Stimulated activated CD8-positive, alpha-beta memory T cell treated with anti-CD3 and anti-CD28 coated beads, Interleukin-7, amount 100 ng/mL, for 48 hours (primary cell): ENCODE measurements around the gene CACNA1A.

Experiments used
- DNase-seq, 2 donors: peaks; one replicate each; pipeline ENCODE4 v3.0.0-alpha.2; 2020; ENCODE audit warnings: low read depth in 1 of 2; ENCODE audit errors: extremely low read depth in 1 of 2

Gene CACNA1A

DNA sequence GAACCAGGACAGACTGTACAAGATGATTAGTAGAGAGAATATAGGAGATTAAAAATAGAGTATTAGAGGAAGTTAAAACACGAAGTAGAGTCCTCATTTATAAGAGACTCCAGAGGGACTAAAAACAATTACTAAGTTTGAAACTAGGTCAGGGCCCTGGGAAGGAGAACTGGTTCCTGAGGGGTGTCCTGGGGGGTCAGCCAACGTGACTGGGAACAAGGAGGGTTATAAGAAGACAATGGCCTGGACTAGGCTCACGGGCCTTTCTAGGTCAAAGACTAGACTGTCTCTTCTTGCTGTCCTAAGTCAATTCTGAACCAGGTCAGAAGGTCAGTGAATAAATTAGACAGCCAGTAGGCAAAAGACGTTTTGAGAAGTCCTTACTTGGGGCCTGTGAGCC, 190.8 kb downstream of the CACNA1A start:
- DNase-seq = no peak

DNA sequence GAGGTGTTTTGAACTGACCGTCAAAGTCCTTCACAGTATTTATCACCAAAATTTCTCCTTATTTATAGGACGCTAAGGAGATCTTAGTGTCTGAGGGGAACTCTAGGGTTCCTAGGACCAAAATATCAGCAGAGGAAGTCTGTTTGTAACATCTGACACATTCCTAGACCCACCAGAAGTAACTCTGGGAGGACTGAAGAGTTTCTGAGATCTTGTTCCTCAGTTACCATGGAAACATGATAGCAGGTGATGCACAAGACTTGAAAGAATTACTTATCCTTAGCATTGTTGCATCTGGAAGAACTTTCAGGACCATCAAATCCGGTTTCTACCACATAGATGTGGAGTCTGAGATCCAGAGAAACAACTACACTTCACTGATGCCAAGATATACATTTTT, 191.5 kb downstream of the CACNA1A start:
- no peak for DNase-seq

GRCh38 chr19:13313875-13314274, 192.4 kb downstream of the CACNA1A start:
- DNase-seq = no peak

- no peak for DNase-seq
These were observed 196.4 kb downstream of the CACNA1A start for GRCh38 chr19:13309864-13310263.

- no peak for DNase-seq
These were observed 202.7 kb downstream of the CACNA1A start for GRCh38 chr19:13303381-13304129.

- DNase-seq = no peak
These were observed 203.6 kb downstream of the CACNA1A start for GRCh38 chr19:13302526-13303270.

DNA sequence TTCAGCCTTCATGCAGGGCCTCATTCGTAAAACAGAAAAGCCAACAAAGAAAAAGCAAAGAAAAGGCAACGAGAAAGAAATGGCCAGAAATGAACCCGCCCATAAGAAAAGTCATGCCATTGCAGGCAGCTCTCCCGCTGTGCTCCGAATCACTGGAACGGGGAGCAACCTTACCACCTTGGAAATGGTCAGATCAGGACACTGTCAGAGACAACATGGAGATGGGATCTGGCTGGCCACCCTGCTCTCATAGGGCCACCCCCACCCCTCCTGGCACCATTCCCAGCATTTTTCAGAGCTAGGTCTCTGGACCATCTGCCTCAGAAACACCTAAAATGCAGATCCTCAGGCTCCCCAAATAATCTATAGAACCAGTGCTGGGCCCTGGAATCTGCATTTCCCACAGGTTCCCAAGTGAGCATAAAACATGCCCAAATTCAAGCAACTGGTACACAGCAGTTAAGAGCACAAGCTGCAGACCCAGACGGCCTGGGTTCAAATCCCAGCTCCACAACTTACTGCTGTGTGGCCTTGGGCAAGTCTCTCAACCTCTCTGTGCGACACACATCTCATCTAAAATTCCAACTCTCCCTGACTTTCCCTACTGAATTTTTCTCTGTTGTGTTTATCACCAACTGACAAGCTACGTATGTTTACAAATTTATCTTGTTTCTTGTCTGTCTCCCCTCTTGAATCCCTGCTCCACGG, 204.5 kb downstream of the CACNA1A start:
- no peak for DNase-seq

GRCh38 chr19:13300421-13301030, 205.8 kb downstream of the CACNA1A start:
- no peak for DNase-seq

DNA sequence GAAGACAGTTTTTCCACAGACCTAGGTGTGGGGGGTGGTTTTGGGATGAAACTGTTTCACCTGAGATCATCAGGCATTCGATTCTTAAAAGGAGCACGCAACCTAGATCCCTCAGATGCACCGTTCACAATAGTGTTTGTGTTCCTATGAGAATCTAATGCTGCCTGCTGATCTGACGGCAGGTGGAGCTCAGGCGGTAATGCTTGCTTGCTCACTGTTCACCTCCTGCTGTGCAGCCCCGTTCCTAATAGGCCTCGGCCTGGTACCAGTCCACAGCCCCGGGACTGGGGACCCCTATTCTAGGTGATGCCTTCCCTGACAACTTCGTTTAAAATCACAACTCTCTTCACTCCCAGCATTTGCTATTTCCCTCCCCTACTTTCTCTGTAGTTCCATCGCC, 206.4 kb downstream of the CACNA1A start:
- DNase-seq = no peak

GRCh38 chr19:13298565-13299481, 207.5 kb downstream of the CACNA1A start:
- no peak for DNase-seq

DNA sequence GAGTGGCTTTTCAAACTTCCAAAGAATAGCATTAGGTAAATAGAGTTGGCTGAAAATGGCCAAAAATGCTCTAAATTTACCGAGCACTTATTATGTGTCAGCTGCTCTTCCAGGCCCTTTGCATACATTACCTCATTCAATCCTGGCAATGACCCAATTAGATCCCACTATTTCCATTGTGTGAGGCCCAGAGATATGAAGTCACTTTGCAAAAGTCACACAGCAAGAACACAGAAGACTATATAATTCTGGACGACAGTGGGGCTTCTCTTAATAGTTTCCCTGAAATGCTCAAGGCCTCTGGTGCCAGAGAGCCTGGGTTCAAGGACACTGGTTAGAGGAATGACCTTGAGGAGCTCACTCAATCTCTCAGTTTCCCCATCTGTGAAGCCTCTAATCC, 209.3 kb downstream of the CACNA1A start:
- DNase-seq = no peak

DNA sequence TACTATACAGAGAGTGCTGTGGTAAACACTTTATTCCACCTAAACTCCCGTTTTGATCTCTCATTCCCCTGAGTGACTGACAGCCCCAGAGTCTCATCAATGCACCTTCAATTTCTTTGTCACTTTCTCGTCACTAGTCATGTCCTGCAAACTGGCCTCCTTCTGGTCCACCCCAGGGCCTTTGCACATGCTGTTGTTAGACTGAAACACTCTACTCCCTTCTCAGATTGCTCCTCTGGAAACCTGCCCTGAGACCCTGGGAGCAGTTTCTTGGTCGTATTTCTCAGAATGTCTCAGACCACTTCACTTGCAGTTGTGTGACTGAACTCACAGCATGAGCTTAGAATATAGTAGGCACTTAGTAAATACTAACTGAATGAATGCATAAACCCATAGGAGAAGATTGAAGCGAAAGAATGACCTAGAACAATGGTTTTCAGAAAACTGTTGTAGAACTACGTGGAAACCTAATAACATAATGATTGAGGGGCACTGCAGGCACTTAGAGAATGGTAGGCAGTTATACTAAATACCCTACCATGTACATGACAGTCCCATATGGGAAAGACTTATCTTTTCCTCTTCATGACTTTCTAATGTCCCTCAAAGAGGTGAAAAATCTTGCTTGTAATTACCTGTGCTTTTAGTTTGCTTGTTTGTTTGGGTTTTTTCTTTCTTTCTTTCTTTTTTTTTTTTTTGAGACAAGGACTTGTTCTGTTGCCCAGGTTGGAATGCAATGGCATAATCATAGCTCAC, 211.3 kb downstream of the CACNA1A start:
- no peak for DNase-seq

GRCh38 chr19:13291913-13292312, 214.4 kb downstream of the CACNA1A start:
- no peak for DNase-seq

- DNase-seq = no peak
These were observed 215.5 kb downstream of the CACNA1A start for GRCh38 chr19:13290741-13291140.

DNA sequence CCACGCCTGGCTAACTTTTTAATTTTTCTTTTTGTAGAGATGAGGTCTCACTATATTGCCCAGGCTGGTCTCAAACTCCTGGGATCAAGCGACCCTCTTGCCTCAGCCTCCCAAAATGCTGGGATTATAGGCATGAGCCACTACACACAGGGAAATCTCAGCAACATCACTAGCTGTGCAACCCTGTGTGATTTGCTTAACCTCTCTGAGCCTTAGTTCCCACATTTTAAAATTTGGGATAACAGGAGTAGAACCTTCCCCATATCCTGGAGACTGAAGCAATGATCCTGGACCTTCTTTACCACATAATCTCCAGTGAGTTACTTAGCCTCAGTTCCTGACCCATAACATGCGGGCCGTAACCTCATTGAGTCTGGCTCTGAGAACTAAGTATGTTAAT, 217.0 kb downstream of the CACNA1A start:
- no peak for DNase-seq

GRCh38 chr19:13286195-13286985, 219.9 kb downstream of the CACNA1A start:
- no peak for DNase-seq

DNA sequence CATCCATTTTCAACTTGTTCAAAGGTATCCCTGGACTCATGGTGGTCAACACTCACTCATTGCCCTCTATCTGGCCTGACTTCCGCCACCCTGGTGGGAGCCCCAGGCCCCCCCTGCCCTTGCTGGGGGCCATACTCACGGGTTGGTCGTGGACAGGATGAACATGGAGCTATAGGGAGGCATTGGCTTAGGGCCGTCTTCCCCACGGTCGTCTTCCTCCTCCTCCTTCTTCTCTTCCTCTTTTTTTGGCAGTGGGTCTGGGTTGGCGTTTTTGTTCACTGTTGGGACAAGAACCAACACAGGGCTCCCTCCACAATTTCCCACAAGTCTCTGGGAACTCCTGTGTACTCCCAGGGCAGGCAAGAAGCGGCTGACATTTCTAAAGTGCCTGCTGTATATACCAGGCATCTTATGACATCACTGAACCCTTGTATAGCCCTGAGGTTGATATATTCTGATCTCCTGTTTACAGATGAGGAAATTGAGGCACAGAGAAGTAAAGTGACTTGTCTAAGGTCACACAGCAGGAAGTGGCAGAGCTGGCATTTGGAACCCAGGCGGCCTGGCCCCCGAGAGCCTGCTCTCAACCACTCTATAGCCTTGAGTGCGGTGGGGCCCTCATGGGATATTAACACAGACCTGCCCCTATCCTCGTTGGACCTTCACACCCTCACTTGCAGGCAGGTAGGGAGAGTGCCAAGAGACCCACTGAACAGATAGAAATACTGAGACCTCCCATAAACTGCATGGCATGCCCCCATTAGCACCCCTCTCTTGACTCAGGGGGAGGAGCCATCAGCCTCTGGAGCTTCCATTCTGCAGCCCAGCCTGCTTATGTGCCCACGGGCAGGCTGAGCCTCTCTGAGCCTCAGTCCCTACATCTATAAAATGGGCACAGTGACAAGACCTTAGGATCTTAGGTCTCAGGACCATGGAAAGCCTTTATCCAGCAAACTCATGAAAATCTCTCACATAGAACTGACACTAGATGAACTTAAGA, 221.1 kb downstream of the CACNA1A start:
- DNase-seq = no peak

- DNase-seq = no peak
These were observed 222.4 kb downstream of the CACNA1A start for GRCh38 chr19:13283871-13284270.
